Retina (tissue), 1 donor: ENCODE data around the gene INO80D.
"Not testable (repeated sequence)": the region's sequence is repeated elsewhere in the genome, so short reads cannot be mapped to it uniquely, and the experiment has no call there.

Experiments used
- DNase-seq: peaks from one replicate; pipeline ENCODE4 v3.0.0-alpha.2; 2016

The INO80D gene

GRCh38 chr2:206023183-206023582 is 62.8 kb downstream of the INO80D start:
- DNase-seq: no peak

GRCh38 chr2:206020171-206020570 is 65.8 kb downstream of the INO80D start:
- DNase-seq: no peak

GRCh38 chr2:206015746-206016145 is 70.2 kb downstream of the INO80D start:
- DNase-seq: not testable (repeated sequence)

- no peak for DNase-seq
Observed at GRCh38 chr2:206011795-206012194, 74.2 kb downstream of the INO80D start.

- no peak for DNase-seq
Observed at GRCh38 chr2:206011018-206011614, 74.9 kb downstream of the INO80D start.

- no peak for DNase-seq
Observed at GRCh38 chr2:206004004-206004693, 81.8 kb downstream of the INO80D start.

GRCh38 chr2:206002440-206002839 is 83.5 kb downstream of the INO80D start:
- no peak for DNase-seq

- DNase-seq: no peak
Observed at GRCh38 chr2:206001912-206002311, 84.1 kb downstream of the INO80D start.

- no peak for DNase-seq
Observed at GRCh38 chr2:206000776-206001175, 85.2 kb downstream of the INO80D start.

- no peak for DNase-seq
Observed at GRCh38 chr2:205998583-205998982, 87.4 kb downstream of the INO80D start.

- DNase-seq: no peak
Observed at GRCh38 chr2:205996161-205996560, 89.8 kb downstream of the INO80D start.

GRCh38 chr2:205995260-205995659 is 90.7 kb downstream of the INO80D start:
- DNase-seq: no peak

- DNase-seq: no peak
Observed at GRCh38 chr2:205994344-205994743, 91.6 kb downstream of the INO80D start.

GRCh38 chr2:205990104-205990503 is 95.9 kb downstream of the INO80D start:
- DNase-seq: no peak

GRCh38 chr2:205989271-205990071 is 96.5 kb downstream of the INO80D start:
- DNase-seq: peak; percentile 47

GRCh38 chr2:205988681-205989080 is 97.3 kb downstream of the INO80D start:
- not testable (repeated sequence) for DNase-seq

- DNase-seq: no peak
Observed at GRCh38 chr2:205988274-205988673, 97.7 kb downstream of the INO80D start.

GRCh38 chr2:205986334-205986733 is 99.6 kb downstream of the INO80D start:
- DNase-seq: not testable (repeated sequence)

- no peak for DNase-seq
Observed at GRCh38 chr2:205984381-205984780, 101.6 kb downstream of the INO80D start.

GRCh38 chr2:205982776-205983327 is 103.1 kb downstream of the INO80D start:
- DNase-seq: no peak

- DNase-seq: not testable (repeated sequence)
Observed at GRCh38 chr2:205978728-205979127, 107.2 kb downstream of the INO80D start.

- not testable (repeated sequence) for DNase-seq
Observed at GRCh38 chr2:205977699-205978098, 108.3 kb downstream of the INO80D start.

GRCh38 chr2:205976934-205977659 is 108.9 kb downstream of the INO80D start:
- not testable (repeated sequence) for DNase-seq
